ENCODE measurements around the gene ATR.

The ATR gene

DNA sequence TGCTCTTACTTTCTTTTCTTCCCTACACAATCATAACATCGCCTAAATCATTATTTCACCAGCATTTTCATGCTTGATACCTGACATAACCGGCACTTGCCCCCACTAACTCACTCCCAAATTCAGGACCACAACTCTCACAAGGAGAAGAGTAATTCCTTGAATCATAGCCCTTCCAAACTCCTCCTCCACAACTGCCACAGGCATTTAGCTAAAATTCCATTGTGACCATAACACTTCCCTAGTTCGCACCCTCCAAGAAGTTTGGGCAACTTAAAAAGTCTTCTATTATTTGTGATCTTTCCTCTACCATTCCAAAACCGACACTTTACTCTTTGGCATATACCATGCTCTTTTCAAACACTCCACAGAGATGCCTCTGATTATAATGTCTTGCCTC, 71.3 kb downstream of the ATR start:
- no peak for DNase-seq

DNA sequence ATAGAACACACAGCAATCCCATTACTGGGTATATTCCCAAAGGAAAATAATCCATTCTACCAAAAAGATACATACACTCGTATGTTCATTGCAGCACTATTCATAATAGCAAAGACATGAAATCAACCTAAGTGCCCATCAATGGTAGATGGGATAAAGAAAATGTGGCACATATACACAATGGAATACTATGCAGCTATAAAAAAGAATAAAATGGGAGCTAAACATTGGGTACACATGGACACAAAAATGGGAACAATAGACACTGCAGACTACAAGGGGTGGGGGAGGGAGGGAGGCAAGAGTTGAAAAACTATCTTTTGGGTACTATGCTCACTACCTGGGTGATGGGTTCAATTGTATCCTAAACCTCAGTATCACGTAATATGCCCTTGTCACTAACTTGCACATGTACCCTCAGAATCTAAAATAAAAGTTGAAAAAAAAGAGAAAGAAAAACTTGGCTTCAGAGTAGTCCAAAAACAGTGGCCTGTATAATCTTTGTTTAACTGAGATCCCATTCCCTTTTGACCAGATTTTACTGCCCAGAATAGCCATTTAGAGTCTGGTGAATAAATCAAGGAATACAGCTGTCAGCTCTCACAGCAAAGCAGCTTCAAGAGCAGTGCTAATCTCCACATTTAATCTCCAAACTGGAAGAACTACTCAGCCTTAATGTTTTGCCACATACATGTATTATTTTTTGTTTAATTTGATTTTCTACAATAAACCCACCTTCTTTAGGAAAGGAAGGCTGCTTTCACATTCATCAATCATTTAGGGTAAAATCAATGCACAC, 76.1 kb downstream of the ATR start:
- DNase-seq, result no peak

DNA sequence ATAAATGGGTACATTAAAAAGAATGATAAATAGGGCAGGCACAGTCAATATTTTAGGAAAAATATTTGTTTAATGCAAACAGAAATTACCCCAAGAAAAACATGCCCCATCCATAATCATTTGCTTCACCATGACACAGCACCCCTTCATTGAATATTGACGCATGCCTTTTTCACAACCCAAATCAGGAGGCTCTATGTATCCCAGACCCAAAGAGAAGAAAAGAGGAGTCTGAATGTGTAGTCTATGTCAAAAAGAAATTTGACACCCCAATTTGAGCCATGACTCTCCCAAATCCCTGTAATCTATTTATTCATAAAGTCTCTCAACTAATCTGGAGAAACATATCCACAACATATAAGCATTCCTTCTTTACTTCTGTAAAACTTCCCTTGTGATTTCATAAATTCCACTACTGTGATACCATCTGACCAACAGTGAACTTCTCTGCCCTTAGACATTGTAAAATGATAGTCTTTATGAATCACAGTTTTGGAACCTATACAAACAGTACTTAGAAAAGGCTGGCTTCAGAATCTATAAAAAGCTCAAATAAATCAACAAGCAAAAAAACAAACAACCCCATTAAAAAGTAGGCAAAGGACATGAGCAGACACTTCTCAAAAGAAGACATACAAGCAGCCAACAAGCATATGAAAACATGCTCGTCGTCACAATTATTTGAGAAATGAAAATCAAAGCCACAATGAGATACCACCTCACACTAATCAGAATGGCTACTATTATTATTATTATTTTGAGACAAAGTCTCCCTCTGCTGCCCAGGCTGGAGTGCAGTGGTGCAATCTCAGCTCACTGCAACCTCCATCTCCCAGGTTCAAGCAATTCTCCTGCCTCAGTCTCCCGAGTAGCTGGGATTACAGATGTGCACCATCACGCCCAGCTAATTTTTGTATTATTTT, 77.3 kb downstream of the ATR start:
- no peak for DNase-seq

GRCh38 chr3:142500211-142500610, 78.3 kb downstream of the ATR start:
- DNase-seq, result no peak

- DNase-seq, result no peak
Observed at GRCh38 chr3:142498397-142499180, 79.9 kb downstream of the ATR start.

GRCh38 chr3:142497729-142498128, 80.8 kb downstream of the ATR start:
- DNase-seq, result no peak

- DNase-seq, result no peak
Observed at GRCh38 chr3:142495103-142495502, 83.4 kb downstream of the ATR start.

DNA sequence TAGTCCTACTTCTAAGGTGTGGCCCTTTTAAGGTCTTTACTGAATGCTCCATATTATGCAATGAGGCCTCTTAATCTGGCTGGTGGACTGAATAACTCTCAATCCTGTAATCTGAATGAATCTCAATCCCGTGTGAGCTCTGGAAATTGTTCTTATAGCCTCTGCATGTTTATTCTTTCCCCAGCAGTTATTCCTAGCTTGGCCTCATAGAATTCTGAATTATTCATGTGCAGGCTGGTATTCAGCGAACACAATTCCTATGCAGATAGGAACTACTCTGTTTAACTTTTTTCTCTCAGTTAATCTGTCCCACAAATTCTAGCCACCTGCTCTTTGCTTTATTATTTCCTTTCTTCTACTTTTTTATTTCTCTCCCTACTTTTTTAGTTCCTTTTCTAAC, 86.3 kb downstream of the ATR start:
- no peak for DNase-seq

DNA sequence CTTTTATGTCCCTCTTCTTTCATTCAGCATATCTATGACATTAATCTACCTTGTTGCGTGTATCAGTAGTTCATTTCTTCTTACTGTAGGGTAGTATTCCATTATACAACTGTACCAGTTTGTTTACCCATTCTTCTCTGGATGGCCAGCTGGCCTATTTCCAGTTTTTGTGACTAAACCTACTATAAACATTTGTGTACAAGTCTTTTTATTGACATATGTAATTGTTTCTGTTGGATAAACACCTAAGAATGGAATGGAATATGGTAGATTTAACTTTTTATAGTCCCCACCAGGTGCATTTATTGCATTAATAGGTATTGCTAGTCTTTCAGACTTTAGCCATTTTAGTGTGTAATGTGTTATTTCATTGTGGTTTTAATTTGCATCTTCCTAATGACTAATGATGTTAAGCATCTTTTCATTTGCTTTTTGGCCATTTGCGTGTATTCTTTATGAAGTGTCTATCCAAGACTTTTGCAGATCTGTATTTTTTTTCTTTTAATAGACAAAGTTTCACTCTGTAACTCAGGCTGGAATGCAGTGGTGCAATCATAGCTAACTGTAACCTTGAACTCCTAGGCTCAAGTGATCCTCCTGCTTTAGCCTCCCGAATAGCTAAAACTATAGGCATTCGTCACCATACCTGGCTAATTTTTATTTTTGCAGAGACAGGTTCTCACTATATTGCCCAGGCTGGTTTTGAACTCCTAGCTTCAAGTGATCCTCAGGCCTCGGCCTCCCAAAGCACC, 88.8 kb downstream of the ATR start:
- DNase-seq, result no peak

DNA sequence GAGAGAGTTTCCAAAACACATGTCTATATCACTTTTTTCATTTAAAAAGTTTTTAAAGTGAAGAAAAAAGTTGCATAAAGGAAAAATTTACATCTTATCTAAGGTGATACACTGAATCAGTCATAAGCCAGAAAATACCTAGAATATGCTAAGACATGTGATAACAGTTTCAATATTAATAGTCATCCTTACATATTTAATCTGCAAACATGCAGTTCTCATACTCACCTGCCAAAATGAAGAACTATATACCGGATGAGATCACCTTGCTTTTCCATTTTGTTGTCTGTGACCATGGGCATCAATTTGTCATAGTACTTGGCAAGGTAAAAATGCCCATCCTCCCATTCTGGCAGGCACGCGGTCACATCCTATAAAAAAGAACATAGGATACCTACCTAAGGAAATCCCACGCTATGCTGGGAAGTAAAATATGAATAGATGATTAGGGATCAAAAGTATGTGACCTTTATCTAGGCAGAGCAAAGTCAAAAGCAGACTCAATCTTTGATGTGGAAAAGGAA, 93.6 kb downstream of the ATR start:
- DNase-seq, result no peak

- no peak for DNase-seq
Observed at GRCh38 chr3:142481196-142481595, 97.3 kb downstream of the ATR start.

DNA sequence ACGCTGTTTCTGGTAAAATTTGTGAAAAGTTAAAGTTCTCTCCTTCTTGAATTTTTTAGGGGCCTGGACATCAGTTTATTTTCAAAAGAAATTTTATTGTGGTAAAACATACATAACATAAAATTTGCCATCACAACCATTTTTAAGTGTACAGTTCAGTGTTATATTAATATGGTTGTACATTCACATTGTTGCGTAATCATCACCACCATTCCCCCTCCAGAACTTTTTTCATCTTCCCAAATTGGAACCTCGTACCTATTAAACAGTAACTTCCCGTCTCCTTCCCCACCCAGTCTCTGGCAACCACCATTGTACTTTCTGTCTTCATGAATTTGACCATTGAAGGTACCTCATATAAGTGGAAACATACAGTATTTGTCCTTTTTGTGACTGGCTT, 107.7 kb downstream of the ATR start:
- DNase-seq, result no peak

GRCh38 chr3:142468456-142468855, 110.1 kb downstream of the ATR start:
- no peak for DNase-seq

DNA sequence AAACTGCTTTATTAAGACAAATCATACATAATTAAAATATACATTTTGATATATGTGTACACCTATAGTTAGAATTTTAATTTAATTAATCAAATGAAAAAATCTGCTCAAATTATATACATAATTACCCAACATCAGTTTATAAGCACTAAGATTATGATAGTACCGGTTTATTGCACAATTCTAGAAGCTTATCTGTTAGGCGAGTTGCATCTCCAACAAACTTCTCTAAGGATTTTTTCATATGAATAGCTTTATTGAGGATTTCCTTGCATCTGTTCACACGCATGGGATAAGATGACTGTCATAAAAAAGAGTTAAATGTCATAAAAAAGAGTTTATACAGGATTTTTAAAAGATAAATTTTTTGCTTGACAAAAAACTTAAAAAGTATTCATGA, 110.8 kb downstream of the ATR start:
- DNase-seq, result no peak

- DNase-seq, result no peak
Observed at GRCh38 chr3:142460689-142461088, 117.8 kb downstream of the ATR start.

DNA sequence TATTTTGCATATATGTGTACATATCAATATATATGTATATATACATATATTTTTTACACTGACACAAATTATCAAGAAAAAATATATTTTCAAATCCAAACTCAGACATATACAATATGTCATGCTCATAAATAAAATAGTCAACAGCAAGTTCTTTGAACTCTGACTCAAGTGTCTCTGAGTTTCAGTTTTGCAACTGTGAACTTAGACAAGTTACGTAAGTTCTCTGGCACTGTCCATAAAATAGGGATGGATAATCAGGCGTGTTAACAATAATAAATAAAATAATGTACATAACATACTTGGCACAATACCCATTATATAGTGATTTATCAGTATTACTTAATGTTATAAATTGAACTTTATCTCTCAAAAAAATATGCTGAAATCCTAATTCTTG, 118.6 kb downstream of the ATR start:
- DNase-seq, result no peak

DNA sequence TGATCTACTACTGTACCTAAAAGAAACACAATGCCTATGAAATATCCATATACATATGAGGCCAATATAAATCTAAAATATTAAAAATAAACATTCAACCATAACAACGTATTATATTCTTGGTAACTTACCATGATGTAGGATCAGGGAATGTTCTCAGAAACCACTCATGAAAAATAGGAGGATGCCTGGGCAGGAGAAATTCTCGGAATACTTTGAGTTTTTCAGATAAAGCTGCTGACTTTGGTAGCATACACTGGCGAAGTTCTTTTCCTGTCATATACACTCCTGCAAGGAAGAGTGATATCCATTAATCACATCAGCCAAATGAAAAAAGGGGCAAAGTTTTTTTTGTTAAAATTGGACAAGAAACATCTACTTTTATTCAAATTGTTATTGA, 119.4 kb downstream of the ATR start:
- no peak for DNase-seq

DNA sequence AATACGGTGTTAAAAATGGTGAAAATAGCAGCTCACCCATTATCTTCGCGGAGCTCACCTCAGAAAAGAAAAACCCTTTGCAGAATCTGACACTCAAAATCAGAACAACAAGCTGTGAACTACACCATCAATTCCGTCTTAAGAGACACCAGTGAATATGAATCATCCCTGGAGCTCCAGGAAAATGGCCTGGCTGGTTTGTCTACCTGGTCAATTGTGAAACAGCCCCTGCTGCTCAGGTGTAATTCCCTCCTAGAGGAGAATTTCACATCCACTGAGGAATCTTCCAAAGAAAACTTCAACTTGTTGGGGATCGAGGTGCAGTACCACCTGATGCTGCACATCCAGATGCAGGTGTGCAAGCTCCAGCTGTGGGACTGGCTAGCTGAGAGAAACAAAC, 127.7 kb downstream of the ATR start:
- no peak for DNase-seq

GRCh38 chr3:142450189-142450588, 128.3 kb downstream of the ATR start:
- no peak for DNase-seq

GRCh38 chr3:142447852-142448823, 130.4 kb downstream of the ATR start, which contains the start of gene XRN1:
XRN1 (minus strand) TSS chr3:142448037; CDS start chr3:142447944, 93 bp downstream.
- peak; percentile 94 for DNase-seq

DNA sequence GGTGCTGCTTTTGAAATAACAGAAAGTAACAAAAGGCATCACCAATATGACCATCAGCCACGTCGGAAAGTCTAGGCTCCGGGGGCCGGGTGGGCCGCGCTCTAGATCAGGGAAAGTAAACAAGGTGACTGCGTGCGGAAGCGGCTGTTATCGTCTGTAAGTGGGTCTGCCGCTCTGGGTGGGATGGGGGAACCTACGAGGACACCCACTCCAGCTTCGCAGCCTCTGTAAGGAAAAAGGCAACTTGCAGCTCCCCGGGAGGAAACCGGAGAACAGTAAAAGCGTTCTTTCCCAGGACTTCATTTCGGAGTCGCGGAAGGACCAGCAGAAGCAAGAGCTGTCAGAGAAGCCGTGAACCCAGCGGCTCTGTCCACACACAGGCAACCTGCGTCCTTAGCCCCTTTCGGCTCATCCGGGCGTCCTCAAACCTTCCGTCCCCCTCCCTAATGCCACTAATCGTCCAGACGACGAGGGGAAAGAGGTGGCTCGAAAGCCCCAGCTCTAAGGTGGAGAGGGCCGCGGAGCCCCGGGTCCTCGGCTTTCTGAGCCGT, 131.2 kb downstream of the ATR start:
- DNase-seq, result peak; percentile 45
